OCI-LY1 (cell line): ENCODE measurements around the gene CTXND1.

ENCODE experiments used
- H2AFZ ChIP-seq: fragments of 200-600 bp; sonication (generic), shearing (Covaris generic); 2 replicates; pipeline ENCODE4 v1.6.0; 2014; ENCODE audit warnings: antibody characterized with exemption, mild to moderate bottlenecking, low read length
- H3F3A ChIP-seq: fragments of 200-600 bp; sonication (generic), shearing (Covaris generic); 2 replicates; pipeline ENCODE4 v1.6.0; 2014; ENCODE audit warnings: mild to moderate bottlenecking, antibody characterized with exemption, low read length, moderate library complexity; ENCODE audit not compliant: insufficient read depth
- H3K27ac ChIP-seq: fragments of 200-600 bp; sonication (generic); 2 replicates; pipeline ENCODE4 v1.5.1; 2014; ENCODE audit warnings: low read length, mixed run types, mild to moderate bottlenecking, low read depth; ENCODE audit not compliant: poor library complexity, severe bottlenecking
- H3K27me3 ChIP-seq: fragments of 200-600 bp; sonication (generic); 2 replicates; pipeline ENCODE4 v1.6.0; 2014; ENCODE audit warnings: antibody characterized with exemption, mild to moderate bottlenecking, low read length, moderate library complexity; ENCODE audit not compliant: insufficient read depth
- H3K36me3 ChIP-seq: fragments of 200-600 bp; sonication (generic); 2 replicates; pipeline ENCODE4 v1.6.1; 2014; ENCODE audit warnings: mild to moderate bottlenecking, antibody characterized with exemption, low read length, moderate library complexity, mixed read lengths; ENCODE audit not compliant: insufficient read depth
- H3K4me1 ChIP-seq: fragments of 200-600 bp; sonication (generic); 2 replicates; pipeline ENCODE4 v1.5.1; 2014; ENCODE audit warnings: mild to moderate bottlenecking, low read length, moderate library complexity; ENCODE audit not compliant: insufficient read depth, severe bottlenecking
- H3K4me2 ChIP-seq: fragments of 200-600 bp; sonication (generic), shearing (Covaris generic); 2 replicates; pipeline ENCODE4 v1.6.1; 2014; ENCODE audit warnings: low read length
- H3K4me3 ChIP-seq: fragments of 200-600 bp; sonication (generic); 2 replicates; pipeline ENCODE4 v1.5.1; 2014; ENCODE audit warnings: low read length, low read depth, mild to moderate bottlenecking, mixed read lengths; ENCODE audit not compliant: poor library complexity, severe bottlenecking
- H3K79me2 ChIP-seq: fragments of 200-600 bp; shearing (Covaris generic); 2 replicates; pipeline ENCODE4 v1.6.1; 2016; ENCODE audit warnings: mixed run types, low read length, mixed read lengths; ENCODE audit not compliant: insufficient read depth
- H3K9ac ChIP-seq: fragments of 200-600 bp; sonication (generic), shearing (Covaris generic); 2 replicates; pipeline ENCODE4 v1.6.1; 2014; ENCODE audit warnings: mild to moderate bottlenecking, low read length, mixed read lengths
- H3K9me2 ChIP-seq: fragments of 200-600 bp; sonication (generic), shearing (Covaris generic); 2 replicates; pipeline ENCODE4 v1.6.1; 2014; ENCODE audit warnings: low read depth, mild to moderate bottlenecking, low read length, mixed read lengths
- H3K9me3 ChIP-seq: fragments of 200-600 bp; shearing (Covaris generic); 2 replicates; pipeline ENCODE4 v1.6.1; 2014; ENCODE audit warnings: low read length, mixed read lengths
- H4K20me1 ChIP-seq: fragments of 200-600 bp; sonication (generic), shearing (Covaris generic); 2 replicates; pipeline ENCODE4 v1.6.0; 2016; ENCODE audit warnings: mild to moderate bottlenecking, low read length; ENCODE audit not compliant: insufficient read depth
- EZH2 ChIP-seq: fragments of 200-600 bp; sonication (generic), shearing (Covaris generic); IDR thresholded peaks from 2 replicates; pipeline ENCODE4 v1.8.0; 2017; ENCODE audit warnings: borderline replicate concordance, mixed run types, mild to moderate bottlenecking, antibody characterized with exemption, low read length, moderate library complexity, mixed read lengths
- TF ChIP-seq, protein P1 (sequence below): fragments of 200-600 bp; sonication (generic), shearing (Covaris generic); IDR thresholded peaks from 2 replicates; pipeline ENCODE4 v1.5.1; 2017; ENCODE audit warnings: mild to moderate bottlenecking, antibody characterized with exemption, low read length, moderate library complexity, mixed read lengths

CTXND1 gene

DNA sequence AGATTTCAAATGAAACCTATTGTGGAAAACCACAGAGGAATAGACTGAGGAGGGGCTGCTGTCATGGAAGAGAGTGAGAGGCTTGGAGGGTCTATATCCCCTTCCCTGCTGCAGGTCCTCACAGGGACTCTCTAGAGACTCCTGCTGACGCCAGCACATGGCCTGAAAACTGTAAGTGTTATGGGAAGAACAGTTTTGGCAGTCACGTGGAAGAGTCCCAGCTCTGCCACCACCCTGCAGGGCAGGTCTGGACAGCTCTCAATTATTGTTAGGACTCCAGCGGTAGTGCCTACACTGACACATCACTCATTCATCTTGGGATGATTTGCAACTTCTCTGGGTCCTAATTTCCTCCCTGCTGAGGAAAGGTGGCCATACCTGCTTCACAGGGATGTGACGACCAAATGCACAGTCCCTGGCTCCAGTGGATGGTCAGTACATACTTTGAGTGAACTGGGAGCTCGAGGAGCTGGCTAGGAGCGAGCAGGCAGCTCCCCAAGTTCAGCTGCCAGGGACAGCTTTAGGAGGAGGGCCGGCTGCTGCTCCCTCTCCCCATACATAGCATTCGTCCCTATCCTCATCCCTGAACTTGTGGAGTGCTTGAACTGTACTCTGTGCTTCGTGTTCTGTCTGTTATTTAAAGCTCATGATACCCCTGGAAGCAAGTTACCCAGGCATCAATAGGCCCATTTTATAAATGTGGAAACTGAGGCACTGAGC is 49.2 kb downstream of the CTXND1 start:
- no peak overlapping the region for H2AFZ ChIP-seq
- H3K4me1 ChIP-seq: no peaks in the 10 kb centered on the region
- H3K36me3 ChIP-seq: no peaks in the 10 kb centered on the region
- no peak overlapping the region for H3K4me2 ChIP-seq
- H3K9ac ChIP-seq: no peak overlapping the region
- H3K79me2 ChIP-seq: no peaks in the 10 kb centered on the region
- H3K4me3 ChIP-seq: no peak overlapping the region
- H3K27me3 ChIP-seq: no peaks in the 10 kb centered on the region
- no peaks in the 10 kb centered on the region for H4K20me1 ChIP-seq
- H3K9me2 ChIP-seq: no peaks in the 10 kb centered on the region
- no peaks in the 10 kb centered on the region for H3F3A ChIP-seq
- H3K9me3 ChIP-seq: no peaks in the 10 kb centered on the region
- TF ChIP-seq, protein P1, sequence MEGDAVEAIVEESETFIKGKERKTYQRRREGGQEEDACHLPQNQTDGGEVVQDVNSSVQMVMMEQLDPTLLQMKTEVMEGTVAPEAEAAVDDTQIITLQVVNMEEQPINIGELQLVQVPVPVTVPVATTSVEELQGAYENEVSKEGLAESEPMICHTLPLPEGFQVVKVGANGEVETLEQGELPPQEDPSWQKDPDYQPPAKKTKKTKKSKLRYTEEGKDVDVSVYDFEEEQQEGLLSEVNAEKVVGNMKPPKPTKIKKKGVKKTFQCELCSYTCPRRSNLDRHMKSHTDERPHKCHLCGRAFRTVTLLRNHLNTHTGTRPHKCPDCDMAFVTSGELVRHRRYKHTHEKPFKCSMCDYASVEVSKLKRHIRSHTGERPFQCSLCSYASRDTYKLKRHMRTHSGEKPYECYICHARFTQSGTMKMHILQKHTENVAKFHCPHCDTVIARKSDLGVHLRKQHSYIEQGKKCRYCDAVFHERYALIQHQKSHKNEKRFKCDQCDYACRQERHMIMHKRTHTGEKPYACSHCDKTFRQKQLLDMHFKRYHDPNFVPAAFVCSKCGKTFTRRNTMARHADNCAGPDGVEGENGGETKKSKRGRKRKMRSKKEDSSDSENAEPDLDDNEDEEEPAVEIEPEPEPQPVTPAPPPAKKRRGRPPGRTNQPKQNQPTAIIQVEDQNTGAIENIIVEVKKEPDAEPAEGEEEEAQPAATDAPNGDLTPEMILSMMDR: no peak
- TF ChIP-seq EZH2: no peak
- no peak overlapping the region for H3K27ac ChIP-seq

DNA sequence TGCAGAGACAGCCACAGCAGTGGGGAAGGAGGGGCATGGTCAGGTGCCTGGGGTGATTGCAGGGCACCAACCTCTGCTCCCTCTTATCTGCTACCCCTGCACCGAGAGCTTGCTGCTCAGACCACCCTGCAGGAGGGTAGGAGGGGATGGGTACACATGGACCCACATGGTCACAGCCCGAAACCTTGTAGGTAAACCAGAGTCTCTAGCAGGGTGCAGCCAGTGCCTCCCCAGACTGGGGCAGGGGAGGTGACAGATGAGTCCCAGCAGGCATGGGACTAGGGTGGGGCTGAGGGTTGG is 50.0 kb downstream of the CTXND1 start:
- Histone ChIP-seq H3K4me2 (no peak overlapping the region), H3K79me2 (no peaks in the 10 kb centered on the region)

DNA sequence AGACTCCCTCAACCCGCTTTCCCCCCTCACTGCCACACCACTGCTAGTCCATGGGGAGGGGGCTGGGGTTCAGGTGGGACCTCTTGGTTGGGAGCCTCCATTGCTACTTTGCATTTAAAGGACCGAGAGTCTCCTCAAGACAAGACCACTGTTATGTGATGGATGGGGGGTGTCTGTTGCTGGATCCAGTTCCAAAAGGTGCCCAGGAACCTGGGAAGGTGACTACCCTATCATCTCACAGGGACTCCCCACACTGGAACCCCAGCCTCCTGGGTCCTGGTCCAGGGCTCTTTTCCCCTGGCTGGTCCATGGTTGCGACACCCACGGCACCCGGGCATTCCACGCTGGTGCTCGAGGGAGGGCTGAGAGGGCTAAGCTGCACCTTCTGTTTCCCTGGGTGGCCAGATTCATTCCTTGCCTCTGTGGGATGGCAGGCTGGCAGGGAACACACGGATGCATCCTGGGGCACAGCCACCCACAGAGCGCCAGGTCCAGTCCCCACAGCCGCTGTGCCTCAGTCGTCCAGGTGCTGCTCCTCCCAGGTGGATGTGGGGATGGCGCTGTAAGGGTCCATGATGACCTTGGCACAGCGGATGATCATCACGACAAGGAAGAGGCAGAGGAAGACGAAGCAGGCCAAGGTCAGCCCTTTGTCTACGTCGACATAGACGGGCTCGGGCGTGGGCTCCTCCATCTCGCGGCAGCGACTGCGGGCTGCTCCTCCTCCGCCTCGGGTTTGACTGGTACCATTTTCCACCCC is 50.6 kb downstream of the CTXND1 start:
- H4K20me1 ChIP-seq: no peaks in the 10 kb centered on the region
- H3K36me3 ChIP-seq: no peaks in the 10 kb centered on the region
- H3K4me2 ChIP-seq: no peak overlapping the region
- no peaks in the 10 kb centered on the region for H3K4me1 ChIP-seq
- no peaks in the 10 kb centered on the region for H3K27me3 ChIP-seq
- TF ChIP-seq, protein P1: no peak
- TF ChIP-seq EZH2: no peak
- no peak overlapping the region for H3K9ac ChIP-seq
- no peak overlapping the region for H3K27ac ChIP-seq
- H3K9me2 ChIP-seq: no peaks in the 10 kb centered on the region
- H3F3A ChIP-seq: no peaks in the 10 kb centered on the region
- H3K79me2 ChIP-seq: no peaks in the 10 kb centered on the region
- H2AFZ ChIP-seq: no peak overlapping the region
- no peaks in the 10 kb centered on the region for H3K9me3 ChIP-seq
- H3K4me3 ChIP-seq: no peak overlapping the region

More for the DNA sequence above, 50.0 kb downstream of the CTXND1 start:
- H3K9me2 ChIP-seq: no peaks in the 10 kb centered on the region
- no peaks in the 10 kb centered on the region for H3K36me3 ChIP-seq
- H3K27ac ChIP-seq: no peak overlapping the region
- H3K27me3 ChIP-seq: no peaks in the 10 kb centered on the region
- H4K20me1 ChIP-seq: no peaks in the 10 kb centered on the region
- no peak overlapping the region for H2AFZ ChIP-seq
- H3K4me1 ChIP-seq: no peaks in the 10 kb centered on the region
- H3K4me3 ChIP-seq: no peak overlapping the region
- H3F3A ChIP-seq: no peaks in the 10 kb centered on the region
- TF ChIP-seq, protein P1: no peak
- TF ChIP-seq EZH2: no peak
- H3K9me3 ChIP-seq: no peaks in the 10 kb centered on the region
- no peak overlapping the region for H3K9ac ChIP-seq
